Body of pancreas (tissue), 4 donors: ENCODE results near the gene HOXB4.

Experiments
- POLR2A ChIP-seq, 3 donors: fragments of 450-650 bp; IDR thresholded peaks; one replicate each; pipeline ENCODE4 v1.6.1; 2016; ENCODE audit warnings: antibody characterized with exemption in 3 of 3, mild to moderate bottlenecking in 2 of 3
- TF ChIP-seq, protein P1 (sequence below), 7 experiments: fragments of 450-650 bp in 4 of 7; fragments of 200-600 bp in 3 of 7; sonication (generic) in 3 of 7; IDR thresholded peaks; one replicate each; pipeline ENCODE4 v1.5.1; 2016 to 2019; ENCODE audit warnings: antibody characterized with exemption in 7 of 7

DNA sequence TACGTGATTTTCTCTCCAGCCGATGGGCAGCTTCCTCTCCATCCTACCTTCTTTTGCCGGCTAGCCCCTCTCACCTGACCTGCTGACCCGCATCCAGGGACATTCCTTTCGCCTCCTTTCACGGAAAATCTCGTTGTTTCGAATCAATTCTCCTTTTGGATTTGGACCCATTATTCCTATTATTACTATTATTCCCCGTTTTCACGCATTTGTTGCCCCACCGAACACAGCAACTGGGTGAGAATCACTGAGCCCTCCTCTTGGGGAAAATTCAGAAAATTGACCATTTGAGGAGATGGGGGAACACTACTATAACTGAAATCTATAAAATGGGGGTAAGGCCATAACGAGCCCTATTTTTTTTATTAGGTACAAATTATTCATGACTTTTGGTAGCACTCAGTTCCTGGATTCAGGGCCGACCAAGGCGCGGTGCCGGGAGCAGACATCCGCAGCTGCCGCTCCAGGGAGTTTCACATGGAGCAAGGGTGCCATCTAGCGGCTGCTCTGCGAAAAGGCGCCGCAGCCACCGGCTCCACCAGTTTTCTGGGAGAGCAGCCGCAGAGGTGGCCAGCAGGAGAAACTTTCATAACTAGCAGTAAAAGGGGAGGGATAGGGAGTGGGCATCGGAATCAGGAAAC lies 40.2 kb upstream of the HOXB4 start:
- no peak for TF ChIP-seq POLR2A (IDR thresholded peaks at IDR 0.05)
- TF ChIP-seq, protein P1, sequence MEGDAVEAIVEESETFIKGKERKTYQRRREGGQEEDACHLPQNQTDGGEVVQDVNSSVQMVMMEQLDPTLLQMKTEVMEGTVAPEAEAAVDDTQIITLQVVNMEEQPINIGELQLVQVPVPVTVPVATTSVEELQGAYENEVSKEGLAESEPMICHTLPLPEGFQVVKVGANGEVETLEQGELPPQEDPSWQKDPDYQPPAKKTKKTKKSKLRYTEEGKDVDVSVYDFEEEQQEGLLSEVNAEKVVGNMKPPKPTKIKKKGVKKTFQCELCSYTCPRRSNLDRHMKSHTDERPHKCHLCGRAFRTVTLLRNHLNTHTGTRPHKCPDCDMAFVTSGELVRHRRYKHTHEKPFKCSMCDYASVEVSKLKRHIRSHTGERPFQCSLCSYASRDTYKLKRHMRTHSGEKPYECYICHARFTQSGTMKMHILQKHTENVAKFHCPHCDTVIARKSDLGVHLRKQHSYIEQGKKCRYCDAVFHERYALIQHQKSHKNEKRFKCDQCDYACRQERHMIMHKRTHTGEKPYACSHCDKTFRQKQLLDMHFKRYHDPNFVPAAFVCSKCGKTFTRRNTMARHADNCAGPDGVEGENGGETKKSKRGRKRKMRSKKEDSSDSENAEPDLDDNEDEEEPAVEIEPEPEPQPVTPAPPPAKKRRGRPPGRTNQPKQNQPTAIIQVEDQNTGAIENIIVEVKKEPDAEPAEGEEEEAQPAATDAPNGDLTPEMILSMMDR (IDR thresholded peaks at IDR 0.05): peak; percentile 94 to 99 (median 98)
